LHCN-M2 (cell line): ENCODE results near the gene LRP8. TPM values are rescaled to one million over a fixed set of nuclear protein-coding genes. Genes with fewer than 3 reads are reported as not detected.

ENCODE experiments used
- DNase-seq: peaks from one replicate; pipeline ENCODE4 v3.0.0-alpha.2; 2012; ENCODE audit warnings: low read depth
- total RNA-seq: library from RNA; depleted of rRNA; stranded (reverse); fragments of >200 nt; gene quantifications from 2 replicates; pipeline ENCODE4 v1.2.3, GENCODE V29; 2014

LRP8 gene
- total RNA-seq, 1 experiment from 2014 or later = 10.0 TPM

DNA sequence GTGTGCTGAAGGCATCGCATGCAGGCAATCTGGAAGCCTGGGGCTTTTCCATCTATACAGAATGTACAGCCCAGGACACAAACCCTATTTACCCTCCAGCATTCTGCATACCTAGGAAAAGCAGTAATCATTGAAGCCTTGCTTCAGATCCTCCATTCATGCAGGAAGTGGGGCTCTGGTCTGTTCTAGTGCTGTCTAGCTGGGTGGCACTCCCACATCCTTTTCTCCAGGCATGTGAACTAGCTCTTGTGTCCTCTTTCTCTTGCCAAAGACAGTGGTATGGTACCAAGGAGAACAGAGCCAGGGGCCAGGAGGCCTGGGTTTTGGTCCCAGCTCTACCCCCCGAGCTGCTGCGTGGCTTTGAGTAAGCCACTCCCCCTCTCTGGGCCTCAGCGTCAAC is 21.7 kb downstream of the LRP8 start:
- no peak for DNase-seq

DNA sequence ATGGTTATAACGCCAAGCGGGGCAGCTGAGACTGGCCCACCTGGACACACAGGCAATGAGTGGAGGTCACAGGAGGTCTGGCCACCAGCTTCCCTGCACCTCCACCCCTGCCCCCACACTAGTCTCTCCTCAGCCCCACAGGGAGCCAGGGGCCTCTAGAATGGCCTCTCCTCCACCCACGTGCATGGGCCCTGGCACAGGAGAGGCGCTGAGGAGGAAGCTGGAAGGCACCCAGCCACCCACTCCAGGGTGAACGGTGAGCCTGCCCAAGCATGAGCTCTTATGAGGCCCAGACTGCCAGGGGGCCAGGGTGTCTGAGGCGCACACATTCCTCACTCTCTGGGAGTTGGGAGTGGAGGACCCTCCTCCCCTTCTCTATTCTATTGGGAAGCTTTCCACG is 22.2 kb downstream of the LRP8 start:
- no peak for DNase-seq

DNA sequence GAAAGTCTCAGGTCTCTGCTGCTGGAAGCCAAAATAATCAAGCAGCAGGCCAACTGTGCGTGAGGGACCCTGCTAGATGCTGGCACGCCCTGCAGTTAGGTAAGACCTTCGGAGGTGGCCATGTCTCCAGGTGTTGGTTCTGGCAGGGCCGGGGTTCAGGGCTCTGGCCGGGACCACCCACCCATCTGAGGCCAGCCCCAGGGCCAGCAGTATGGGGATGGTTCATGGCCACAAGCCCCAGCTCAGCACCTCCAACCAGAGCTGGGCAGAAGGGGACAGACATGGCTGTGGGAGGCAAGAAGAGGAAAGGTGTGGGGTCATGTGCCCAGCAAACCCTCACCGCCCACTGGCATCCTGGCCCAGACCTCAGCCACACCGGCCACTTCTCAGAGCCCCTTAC is 23.3 kb downstream of the LRP8 start:
- DNase-seq = no peak

DNA sequence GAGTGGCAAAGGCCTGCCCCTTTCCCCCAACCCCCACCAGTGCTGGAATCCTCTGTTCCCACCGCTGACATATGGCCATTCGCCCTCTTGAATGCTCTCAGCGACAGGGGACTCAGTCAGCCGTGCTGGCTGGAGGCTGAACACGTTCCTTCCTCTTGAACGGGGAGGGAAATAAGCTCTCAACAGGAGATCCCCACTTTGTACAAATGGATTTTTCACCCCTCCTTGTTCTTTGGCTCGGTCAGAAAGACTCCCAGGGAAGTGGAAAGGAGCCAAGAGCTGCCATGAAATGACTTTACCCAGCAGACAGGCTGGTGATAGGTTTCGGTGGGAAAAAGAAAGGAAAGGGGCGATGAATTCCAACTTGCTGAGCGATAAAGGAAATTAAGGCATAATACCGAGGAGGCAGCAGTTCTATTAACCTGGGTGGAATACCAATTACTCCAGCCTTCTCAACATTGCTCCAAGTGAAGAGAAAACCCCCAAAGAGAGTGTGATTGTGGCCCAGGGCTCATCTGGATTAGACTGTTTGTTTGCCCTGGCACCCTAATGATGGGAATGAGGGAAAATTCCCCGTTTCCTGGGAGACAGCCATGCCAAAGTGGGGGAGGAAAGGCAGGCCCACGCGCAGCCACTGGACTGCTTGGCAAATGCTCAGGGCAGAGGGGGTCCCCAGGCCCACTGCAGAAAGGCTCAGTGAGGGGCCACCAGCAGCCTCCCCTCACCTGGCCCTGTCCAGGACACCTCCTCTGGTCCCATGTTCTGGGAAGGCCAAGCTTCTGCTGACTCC is 23.9 kb downstream of the LRP8 start:
- DNase-seq = no peak

DNA sequence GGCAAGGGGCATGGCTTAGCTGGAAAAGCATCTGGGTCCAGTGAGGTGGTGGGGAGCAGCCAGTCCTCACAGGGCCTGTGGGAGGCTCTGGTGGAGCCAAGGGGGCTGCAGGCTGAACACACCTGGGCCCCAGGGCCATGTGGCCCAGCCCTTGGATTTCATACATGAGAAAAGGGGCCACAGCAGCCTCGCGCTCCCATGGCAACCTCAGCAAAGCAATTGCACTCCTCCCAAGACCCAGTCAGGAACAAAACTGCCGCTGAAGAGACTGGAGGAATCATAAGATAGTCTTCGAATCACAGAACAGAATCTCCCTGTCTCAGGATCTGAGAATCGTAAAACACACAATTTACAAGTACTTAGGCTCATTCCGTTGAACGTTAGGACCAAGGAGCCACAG is 24.6 kb downstream of the LRP8 start:
- no peak for DNase-seq

DNA sequence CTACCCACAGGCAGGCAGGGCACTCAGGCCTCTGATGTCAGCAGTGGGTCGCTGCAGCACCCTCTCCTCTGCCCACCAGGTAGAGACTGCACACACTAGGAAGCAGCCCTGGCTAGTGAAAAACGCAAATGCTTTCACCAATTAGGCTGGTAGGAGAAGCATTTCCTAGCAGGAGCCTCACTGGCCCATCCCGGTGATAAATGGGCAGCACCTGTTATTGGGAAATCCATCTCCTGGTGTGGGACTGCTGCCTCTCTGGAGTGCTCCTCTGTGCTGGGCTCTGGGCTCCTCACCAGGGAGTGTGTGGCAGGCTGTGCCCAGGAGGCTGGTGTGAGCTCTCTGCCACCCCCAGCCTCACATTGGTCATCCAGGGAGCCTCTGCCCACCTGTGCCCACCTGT is 28.6 kb downstream of the LRP8 start:
- DNase-seq = peak; percentile 75

DNA sequence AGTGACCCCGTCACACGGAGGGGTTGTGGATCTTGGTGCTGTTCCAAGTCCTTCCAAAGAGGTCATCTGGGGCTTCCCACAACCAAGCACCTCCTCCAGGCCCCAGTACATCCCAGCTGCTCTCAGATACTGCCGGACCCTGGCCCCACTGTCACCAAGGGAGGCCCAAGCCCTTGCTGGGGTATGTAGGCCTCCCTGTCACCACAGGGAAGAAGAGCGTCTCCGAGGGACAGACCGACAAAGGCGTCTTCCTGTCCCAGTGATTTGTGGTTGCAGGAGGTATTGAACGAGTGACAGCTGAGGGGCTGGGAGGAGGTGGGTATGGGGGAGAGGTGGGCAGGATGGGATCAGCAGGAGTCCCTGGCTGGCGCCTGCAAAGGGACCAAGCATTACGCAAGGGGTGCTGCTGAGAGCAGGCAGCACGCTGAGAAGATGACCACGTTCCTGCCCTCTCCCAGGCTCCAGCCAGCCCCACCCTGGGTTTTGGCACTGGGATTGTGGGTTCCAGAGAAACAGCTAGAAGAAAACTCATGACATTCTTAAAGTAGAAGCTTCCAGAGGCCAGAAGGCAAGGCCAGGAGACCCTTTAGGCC is 29.7 kb downstream of the LRP8 start:
- peak; percentile 39 for DNase-seq

DNA sequence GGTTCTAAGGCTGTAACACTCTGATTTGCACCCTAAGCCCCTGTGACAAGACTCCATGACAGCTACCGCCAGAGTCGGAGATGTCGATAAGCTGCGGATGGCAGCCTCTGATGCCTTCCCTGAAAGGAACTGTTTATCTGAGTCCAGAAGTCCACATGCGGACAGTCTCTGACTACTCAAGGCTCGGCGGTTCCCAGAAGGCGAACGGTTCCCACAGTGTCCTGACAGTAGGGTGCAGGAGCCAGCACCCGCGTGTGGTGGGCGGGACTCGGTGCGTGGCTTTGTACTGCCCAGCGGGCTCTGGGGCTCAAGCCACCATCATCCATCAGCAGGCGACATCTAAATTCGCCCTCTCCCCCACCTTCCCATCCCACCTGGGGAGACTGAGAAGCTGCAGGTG is 30.7 kb downstream of the LRP8 start:
- no peak for DNase-seq

DNA sequence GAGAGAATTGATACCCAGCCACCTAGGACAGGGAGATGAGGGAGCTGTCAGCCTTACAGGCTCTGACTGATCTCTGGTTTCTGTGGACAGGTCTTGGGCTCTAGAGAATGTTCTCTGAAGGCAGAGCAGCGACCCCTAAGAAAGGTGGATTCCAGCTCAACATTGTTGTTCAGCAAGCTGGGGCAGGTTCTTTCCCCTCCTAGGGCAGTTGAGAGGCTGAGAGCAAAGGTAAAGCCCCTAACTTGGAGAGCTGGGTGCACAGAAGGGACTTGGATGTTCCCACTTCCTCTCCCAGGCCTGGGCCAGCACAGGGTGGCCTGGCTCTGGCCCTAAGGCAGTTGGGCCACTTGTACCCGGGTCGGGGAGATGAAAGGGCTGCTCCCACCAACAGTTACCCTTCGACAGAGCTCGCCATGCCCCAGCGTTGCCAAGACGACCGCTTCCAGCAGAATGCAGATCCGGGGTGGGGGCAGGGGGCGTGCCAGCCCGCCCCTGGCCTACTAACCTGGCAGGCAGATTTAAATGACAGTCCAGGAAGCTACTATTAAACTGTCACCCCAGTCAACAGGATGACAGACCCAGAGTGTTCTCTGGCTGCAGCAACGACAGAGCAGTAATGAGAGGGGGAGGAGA is 31.6 kb downstream of the LRP8 start:
- DNase-seq = no peak

DNA sequence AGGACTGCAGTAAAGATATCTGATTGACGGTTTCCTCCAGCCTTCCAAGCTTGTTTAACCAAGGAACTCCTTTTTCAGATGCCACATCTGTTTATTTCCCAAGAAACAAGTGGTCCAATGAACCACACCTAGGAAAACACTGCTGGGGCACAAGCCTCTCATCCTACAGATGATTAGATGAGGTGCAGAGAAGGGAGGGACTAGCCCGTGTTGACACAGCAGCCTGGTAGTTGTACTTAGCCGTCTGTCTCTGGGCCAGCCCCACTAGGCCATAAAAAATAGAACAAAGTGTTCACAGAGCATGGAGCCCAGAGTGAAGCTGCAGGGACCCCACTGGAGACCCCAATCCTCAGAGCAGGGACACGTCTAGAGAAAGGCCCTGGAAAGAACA is 32.1 kb downstream of the LRP8 start:
- no peak for DNase-seq

DNA sequence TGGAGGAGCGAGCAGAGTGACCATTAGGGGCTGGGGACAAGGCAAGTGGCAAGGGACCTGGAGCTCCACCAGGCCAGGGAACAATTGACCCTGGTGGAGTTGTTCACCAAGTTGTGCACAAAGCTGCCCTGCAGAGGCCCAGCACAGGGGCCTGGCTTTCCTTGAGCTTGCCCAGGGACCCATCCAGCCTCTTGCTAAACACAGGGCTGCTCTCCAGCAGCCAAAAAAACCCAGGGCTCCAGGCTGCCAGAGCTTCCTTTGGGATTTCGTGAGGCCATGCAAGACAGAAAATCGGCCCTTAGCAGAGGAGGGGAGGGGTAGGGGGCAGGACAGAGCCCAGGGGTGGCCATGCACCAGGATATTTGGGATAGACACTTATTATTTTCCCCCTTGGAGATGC is 32.6 kb downstream of the LRP8 start:
- no peak for DNase-seq

DNA sequence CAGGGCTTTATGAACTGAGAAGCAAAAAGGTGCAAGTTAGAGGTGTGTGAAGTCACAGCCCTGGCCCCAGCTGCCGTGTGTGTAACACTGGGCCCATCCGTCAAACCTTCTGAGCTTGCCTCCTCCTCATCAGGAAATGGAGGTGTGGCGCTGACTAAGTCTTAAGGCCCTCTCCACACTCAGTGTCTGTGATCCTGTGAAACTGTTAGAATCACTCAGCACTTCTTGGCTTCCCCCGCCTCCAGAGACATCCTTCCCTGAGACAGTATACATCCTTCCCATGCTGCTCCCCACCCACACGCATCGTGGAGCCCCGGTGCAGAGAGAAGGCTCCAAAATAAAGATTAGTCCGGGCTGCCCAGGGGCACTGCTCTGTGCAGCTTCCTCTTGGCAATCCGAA is 33.3 kb downstream of the LRP8 start:
- DNase-seq = peak; percentile 64

DNA sequence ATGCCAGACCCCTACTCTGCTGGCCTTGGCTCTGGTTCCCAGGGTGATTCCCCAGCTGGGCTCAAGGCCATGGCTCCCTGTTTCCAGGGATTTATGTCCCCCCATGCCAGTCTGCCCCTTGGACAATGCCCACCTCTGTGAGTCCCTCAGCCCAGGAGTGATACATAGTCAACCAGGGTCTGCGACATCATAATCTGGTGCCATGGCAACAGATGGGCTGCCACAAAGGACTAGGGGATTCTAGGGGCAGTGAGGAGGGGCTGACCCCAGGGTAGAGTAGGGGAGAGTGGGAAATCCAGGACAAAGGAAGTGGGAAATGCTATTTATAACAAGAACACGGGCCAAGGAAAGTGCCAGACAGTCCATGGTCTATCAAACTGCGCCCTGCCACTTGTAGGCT is 33.8 kb downstream of the LRP8 start:
- no peak for DNase-seq

DNA sequence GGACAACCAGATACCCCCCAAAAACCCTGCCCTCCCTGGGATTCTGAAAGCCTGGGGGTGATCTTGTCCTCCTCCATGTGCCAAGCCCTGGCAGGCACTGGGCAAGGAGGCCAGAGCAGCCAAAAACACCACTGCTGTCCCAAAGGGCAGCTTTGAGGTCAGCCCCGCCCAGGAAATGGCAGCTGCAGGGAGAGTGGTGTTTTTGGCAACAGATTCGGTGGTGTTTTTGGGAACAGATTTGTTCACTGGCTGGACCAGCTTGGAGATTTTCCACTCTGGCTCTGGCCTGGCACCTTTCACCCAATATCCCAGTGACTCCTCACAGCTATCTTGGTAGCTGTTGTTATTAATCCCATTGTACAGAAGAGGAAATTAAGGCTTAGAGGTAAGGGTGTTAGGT is 34.7 kb downstream of the LRP8 start:
- peak; percentile 83 for DNase-seq

DNA sequence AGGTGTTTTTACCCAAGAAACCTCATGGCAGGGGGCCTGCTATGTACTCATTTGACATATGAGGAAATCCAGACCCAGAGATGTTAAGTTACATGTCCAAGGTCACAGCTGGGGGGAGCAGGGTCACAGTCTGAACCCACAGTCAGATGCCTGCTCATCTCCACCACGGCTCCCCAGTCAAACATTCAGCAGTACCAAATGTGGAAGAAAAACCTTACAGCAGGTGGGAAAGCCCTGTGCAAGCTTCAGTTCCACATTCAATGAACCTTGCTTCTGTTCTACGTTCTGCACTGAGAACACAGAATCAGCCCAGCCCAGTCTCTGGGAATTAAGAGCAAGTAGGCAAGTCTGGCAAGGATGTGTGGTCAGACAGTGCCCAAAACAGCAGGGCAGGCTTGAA is 35.2 kb downstream of the LRP8 start:
- DNase-seq = no peak

DNA sequence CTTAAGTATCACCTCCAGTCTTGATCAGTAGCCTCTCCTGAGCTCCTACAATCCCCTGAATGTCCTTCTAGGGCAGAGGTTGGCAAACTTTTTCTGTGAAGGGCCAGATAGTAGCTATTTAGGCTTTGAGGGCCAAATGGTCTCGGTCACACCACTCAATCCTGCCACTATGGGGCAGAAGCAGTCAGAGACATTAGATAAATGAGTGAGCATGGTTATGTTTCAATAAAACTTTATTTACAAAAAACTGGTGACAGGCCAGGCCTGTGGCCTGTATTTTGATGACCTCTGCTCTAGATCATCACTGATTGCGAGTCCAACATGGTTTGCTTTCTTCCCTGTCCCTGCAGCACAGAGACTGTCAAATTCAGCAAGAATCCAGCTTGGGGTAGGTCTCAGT is 36.3 kb downstream of the LRP8 start:
- peak; percentile 15 for DNase-seq

DNA sequence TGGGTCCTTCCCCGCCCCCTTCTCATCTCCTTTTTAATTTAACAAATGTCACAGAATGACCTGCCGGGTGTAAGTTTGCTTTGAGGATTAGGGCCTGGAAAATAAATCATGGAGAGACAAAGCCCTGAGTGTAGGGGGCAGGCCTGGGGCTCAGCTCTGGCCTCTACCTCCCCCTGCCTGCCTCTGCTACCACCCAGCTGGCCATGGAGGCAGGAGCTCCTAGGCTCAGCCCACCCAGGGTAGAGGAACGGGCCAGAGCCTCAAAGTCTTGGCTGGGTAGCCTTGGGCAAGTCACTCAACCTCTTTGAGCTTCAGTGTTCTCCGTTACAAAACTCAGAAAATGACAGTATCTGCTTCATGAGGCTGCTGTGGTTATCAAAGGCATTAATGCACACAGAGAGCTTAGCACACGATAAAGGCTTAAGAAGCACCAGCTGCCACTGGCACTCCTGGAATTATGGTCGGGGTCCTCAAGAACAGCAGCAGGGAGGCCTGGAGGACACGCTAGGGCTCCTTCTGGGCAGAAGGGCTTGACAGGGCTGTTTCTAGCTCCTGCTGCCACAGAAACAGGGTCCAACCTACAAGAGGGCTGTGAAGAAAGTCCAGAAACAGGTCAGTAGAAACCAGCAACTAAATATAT is 39.0 kb downstream of the LRP8 start:
- no peak for DNase-seq

DNA sequence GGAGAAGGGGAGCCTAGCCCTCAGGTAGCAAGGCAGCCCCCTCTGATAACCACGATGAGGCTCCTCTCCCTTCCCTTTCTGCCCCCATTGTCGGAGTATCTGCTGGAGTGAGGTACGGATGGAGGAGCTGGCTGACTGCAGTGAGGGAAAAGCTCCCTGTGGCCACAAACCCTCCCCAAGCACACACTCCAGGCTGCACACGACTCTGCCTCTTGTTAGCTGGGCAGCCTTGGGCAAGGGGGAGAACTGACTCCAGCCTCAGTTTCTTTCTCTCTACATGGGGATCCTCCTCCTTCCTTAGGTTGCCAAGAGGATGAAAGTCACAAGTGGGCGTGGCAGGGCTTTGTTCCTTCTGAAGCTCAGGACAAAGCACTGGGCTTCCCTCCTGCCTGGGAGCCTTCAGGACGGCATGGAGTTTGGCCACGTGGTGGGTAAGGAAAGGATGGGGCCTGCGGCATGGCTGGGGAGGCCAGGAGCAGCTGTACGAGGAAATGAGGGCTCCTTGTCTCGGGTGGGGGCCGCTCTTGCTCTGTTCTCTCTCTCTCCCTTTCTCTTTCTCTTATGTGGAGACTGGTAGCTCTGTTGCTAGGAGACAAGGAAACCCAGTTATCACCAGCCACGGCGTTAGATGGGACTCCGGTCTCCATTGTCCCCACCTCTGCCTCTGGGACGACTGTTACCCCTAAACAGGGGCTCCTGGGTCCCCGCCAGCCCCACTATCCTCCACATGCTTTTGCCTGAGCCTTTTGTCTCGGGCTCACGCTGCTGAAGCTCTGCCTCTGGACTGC is 39.7 kb downstream of the LRP8 start:
- DNase-seq = no peak

DNA sequence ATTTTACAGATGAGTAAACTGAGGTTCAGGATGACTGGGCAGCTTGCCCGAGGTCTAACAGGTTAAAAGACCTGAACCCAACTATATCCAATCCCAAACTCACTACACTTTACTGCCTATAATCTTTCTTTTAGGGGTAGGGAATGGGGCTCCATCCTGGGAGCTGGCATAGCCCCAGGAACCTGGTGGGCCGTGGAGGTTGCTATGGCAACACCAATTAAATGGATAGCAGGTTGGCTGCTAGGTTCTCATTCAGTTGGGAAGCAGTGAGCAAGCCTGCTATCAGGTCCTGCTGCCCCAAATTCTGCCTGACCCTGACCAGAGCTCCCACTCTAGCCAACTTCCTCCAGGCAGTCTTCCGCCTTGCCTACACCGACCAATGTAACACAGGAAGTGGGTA is 40.9 kb downstream of the LRP8 start:
- DNase-seq = no peak

DNA sequence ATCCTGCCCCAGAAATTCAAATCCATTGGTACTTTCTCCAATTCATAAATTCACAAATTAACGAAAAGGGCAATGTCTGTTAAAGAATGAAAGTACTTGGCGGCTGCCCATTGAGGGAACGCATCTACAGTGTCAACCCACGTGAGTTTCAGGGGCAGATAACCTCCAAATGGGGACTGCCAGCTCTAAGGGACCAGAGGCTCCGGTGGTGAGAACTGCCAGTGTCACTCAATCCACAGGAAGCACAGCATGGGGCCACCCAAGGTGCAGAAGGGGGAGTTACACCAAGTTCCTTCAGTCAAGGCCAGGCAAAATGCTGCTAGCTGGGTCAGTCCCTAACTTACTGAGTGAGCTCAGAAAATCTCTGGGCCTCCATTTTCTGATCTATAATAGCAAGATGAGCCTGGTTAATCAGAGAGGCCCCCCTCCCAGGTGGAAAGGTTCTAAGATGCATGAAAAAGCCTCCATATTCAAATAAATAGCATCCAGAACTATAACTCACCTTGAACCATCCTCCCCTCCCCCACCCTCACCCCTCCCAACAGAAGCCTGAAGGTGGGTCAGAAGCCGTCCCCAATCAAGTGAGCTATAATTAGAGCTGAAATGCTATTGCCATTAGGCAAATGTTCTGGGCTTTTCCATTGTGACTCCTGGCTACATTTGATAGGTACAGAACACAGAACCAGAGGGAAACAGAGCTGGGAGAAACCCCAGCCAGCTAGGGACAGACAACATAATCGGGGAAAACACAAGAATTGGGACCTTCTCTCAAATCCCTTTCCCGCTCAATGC is 41.7 kb downstream of the LRP8 start:
- no peak for DNase-seq

DNA sequence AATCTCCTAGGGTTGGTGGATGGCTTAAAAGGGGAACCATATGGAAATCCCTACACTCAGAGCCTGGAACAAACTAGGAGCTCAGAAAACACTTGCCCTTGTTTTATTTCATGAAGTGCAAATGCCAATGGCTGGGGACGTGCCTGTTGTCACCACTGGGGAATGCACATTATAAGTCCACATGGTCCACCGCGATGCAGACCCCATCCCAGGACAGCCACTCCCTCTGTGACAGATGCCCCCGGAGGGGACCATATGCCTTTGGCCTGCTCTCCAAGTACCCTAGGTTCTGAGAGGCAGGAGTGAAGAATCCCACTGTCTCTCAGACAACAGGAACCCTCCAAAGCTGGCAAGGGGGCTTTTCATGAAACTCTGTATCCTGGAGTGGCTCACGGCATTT is 42.3 kb downstream of the LRP8 start:
- no peak for DNase-seq
